Neural cell (in vitro differentiated cells): ENCODE data around the gene TMPRSS11A.

ENCODE experiments used
- POLR2AphosphoS5 ChIP-seq: IDR thresholded peaks from 2 replicates; pipeline ENCODE4 v1.6.1; 2012
- RAD21 ChIP-seq: fragments of 450-650 bp; conservative IDR thresholded peaks from 2 replicates; pipeline ENCODE4 v1.6.1; 2014; ENCODE audit warnings: antibody characterized with exemption, mild to moderate bottlenecking, moderate library complexity
- TF ChIP-seq, protein P1 (sequence below): fragments of 450-650 bp; IDR thresholded peaks from 2 replicates; pipeline ENCODE4 v1.5.1; 2014; ENCODE audit warnings: antibody characterized with exemption, mild to moderate bottlenecking, moderate library complexity; ENCODE audit not compliant: poor library complexity, severe bottlenecking

DNA sequence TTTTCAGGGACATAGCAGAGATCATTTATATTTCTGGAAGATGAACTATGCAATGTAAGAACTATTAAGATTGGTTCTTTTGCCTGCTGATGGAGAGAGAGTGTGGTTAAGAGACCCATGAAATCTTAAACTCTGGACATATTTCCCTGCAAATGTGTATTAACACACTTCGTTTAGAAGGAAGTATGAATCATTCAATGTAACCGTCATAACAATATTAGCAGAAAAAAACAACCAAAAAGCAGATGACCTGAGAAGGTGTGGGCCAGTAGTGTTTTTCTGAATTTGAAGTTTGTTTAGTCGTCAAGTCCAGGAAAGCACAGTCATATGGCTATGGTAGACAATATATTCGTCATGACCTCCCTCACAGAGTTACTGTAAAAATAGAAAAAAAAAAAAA, 77.0 kb downstream of the TMPRSS11A start:
- TF ChIP-seq POLR2AphosphoS5 (no peak), RAD21 (no peak)
- TF ChIP-seq, protein P1, sequence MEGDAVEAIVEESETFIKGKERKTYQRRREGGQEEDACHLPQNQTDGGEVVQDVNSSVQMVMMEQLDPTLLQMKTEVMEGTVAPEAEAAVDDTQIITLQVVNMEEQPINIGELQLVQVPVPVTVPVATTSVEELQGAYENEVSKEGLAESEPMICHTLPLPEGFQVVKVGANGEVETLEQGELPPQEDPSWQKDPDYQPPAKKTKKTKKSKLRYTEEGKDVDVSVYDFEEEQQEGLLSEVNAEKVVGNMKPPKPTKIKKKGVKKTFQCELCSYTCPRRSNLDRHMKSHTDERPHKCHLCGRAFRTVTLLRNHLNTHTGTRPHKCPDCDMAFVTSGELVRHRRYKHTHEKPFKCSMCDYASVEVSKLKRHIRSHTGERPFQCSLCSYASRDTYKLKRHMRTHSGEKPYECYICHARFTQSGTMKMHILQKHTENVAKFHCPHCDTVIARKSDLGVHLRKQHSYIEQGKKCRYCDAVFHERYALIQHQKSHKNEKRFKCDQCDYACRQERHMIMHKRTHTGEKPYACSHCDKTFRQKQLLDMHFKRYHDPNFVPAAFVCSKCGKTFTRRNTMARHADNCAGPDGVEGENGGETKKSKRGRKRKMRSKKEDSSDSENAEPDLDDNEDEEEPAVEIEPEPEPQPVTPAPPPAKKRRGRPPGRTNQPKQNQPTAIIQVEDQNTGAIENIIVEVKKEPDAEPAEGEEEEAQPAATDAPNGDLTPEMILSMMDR = no peak
